HG02970 (cell line): Measurements from ENCODE around the gene MTOR.
"Not testable (repeated sequence)": the region's sequence is repeated elsewhere in the genome, so short reads cannot be mapped to it uniquely, and the experiment has no call there.

Experiments used
- ATAC-seq: cut with Tn5 transposase; IDR thresholded peaks from one replicate; pipeline ENCODE4 v1.9.1; 2021; ENCODE audit warnings: mild to moderate bottlenecking, moderate library complexity, moderate number of reproducible peaks; ENCODE audit not compliant: unreplicated experiment, low FRiP score

Gene MTOR

GRCh38 chr1:11187931-11188330 lies 74.4 kb downstream of the MTOR start:
- ATAC-seq = no peak

GRCh38 chr1:11187494-11187893 lies 74.9 kb downstream of the MTOR start:
- ATAC-seq = no peak

GRCh38 chr1:11187000-11187399 lies 75.4 kb downstream of the MTOR start:
- no peak for ATAC-seq

GRCh38 chr1:11184973-11185372 lies 77.4 kb downstream of the MTOR start:
- no peak for ATAC-seq

- no peak for ATAC-seq
Measured at GRCh38 chr1:11182884-11183283, 79.5 kb downstream of the MTOR start.

- no peak for ATAC-seq
Measured at GRCh38 chr1:11180342-11180744, 82.0 kb downstream of the MTOR start.

- not testable (repeated sequence) for ATAC-seq
Measured at GRCh38 chr1:11179749-11180148, 82.6 kb downstream of the MTOR start.

GRCh38 chr1:11179125-11179524 lies 83.2 kb downstream of the MTOR start:
- no peak for ATAC-seq

GRCh38 chr1:11178021-11179015 lies 84.0 kb downstream of the MTOR start:
- ATAC-seq = no peak

- ATAC-seq = no peak
Measured at GRCh38 chr1:11176081-11176706, 86.2 kb downstream of the MTOR start.

- no peak for ATAC-seq
Measured at GRCh38 chr1:11175461-11175860, 86.9 kb downstream of the MTOR start.

- no peak for ATAC-seq
Measured at GRCh38 chr1:11174261-11174942, 87.9 kb downstream of the MTOR start.

- no peak for ATAC-seq
Measured at GRCh38 chr1:11170102-11170501, 92.2 kb downstream of the MTOR start.

GRCh38 chr1:11169202-11169601 lies 93.1 kb downstream of the MTOR start:
- ATAC-seq = no peak

- ATAC-seq = no peak
Measured at GRCh38 chr1:11168731-11169130, 93.6 kb downstream of the MTOR start.

GRCh38 chr1:11166744-11167143 lies 95.6 kb downstream of the MTOR start:
- ATAC-seq = not testable (repeated sequence)

GRCh38 chr1:11162752-11163151 lies 99.6 kb downstream of the MTOR start:
- ATAC-seq = not testable (repeated sequence)

- ATAC-seq = no peak
Measured at GRCh38 chr1:11158720-11159321, 103.5 kb downstream of the MTOR start.

GRCh38 chr1:11158291-11158690 lies 104.1 kb downstream of the MTOR start:
- no peak for ATAC-seq

- ATAC-seq = no peak
Measured at GRCh38 chr1:11157867-11158266, 104.5 kb downstream of the MTOR start.

- ATAC-seq = no peak
Measured at GRCh38 chr1:11157394-11157793, 105.0 kb downstream of the MTOR start.
